ENCODE data around the gene ARHGAP10. TPM values are rescaled to one million over a fixed set of nuclear protein-coding genes. Genes with fewer than 3 reads are reported as not detected.

Gene ARHGAP10
- polyA plus RNA-seq, 3 donors: 9.0 to 33.5 (median 22.7) TPM

DNA sequence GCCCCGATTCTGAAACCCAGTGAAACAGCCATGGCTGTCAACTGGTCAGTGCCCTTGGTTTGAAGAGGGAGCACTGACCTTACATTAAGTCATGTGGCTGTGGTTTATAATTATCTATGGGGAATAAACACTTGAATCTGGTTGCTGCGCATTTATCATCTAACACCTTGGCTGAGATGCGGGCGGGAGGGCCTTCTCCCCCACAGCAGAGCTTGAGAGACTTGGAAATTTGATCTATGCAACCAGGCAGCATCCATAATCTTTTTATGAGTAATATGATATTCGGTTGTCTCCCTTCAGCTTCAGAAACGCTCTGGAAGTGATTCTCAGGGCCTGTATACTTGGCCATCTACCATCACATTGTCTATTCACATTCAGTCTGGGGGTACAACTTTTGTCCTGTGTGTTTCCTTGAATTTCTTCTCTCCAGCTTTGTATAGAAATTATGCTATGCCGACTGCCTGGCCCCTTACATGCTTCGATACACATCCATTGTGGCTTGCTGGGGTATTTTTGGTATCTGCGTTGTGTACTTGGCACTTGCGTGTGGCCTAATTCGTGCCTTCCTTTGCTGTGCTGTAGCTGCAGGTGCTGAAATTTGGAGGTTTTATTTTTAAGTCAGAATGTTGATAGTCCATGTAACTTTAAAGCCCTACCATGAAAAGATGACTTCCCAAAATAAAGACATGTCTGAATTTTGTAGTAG, 321.6 kb downstream of the ARHGAP10 start:
- H3K27ac ChIP-seq (ENCODE audit: low read depth, low read length): no peak overlapping the region
- WGBS, 3 donors: 85 to 89% (median 88%) methylated on average over 11 of the region's 11 CpGs

DNA sequence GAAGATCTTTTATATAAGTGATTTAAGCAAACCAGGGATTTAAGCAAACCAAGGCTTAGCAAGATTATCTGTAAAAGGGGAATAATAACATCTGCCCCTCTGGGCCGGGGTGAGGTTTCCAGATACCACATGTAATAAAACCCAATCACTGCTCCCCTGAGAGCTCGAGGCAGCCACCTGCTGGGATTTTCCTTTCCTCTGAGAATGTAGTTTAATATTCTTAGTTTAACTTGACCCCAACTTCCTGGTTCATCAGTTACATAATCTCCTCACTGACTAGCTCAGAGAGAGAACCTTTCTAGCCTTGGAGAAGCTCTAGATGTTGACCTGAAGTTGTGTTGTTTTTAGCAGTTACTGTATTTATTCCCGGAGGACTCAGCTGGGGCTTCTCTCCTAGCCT, 322.4 kb downstream of the ARHGAP10 start:
- H3K27ac ChIP-seq (ENCODE audit: low read depth, low read length): no peak overlapping the region
- 33 to 49% (median 41%) methylated on average over 3 of the region's 3 CpGs for WGBS, 3 donors

DNA sequence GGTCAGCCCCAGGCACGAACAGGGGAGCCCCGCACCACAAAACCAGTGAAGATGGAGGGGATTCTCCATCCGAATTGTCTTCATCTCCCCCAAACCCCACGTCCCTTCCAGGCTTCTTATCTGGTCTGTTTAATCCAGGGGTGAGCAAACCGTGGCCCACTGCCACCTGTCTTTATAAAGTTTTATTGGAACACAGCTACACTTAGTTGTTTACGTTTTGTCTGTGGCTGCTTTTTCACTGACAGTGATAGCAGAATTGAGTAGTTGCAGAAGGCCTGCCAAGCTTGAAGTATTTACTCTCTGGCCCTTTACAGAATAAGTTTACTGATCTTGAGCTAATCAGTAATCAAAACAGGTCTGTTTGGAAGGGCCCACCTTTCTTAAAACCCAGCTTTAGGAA, 324.0 kb downstream of the ARHGAP10 start:
- H3K27ac ChIP-seq (ENCODE audit: low read depth, low read length): no peak overlapping the region
- 87 to 95% (median 91%) methylated on average over 6 of the region's 6 CpGs for WGBS, 3 donors

DNA sequence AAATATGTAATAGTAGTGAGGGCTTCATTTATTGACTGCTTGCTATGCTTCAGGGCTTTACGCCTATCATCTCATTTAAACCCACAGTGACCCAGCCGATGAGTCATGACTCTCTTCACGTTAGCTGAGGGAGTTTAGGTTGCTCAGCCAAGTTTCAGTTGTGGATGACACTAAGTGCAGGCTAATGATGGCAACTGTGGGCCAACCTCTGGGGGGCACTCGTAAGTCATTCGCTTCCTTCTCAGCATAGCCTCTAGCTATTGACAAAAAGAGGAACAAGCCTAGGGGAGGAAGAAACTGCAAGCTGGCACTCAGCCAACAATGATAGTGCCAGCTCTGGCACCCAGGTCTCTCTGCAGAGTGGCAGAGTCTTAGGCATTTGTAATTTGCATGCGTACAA, 325.0 kb downstream of the ARHGAP10 start:
- WGBS, 3 donors: 45 to 75% (median 54%) methylated on average over 6 of the region's 6 CpGs
- no peak overlapping the region for H3K27ac ChIP-seq (ENCODE audit: low read depth, low read length)

DNA sequence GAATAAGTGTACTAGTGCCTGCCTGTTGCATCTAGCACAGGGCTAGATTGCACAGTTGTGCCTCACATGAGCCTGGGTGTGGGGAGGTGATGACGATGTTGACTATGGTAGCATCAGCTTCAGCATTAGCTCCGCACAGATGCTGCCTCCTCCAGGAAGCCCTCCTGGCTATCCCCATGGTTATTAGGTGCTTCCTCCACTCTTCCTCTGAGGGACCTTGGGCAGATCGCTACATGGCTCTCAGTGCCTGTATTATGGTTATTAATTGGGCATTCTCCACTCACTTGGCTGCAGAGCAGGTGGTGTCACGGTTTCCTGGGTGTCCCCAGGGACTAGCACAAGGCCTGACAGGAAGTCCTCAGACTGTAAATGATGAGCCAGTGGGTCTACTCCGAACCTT, 325.6 kb downstream of the ARHGAP10 start:
- WGBS, 3 donors: 83 to 89% (median 88%) methylated on average over 5 of the region's 5 CpGs
- H3K27ac ChIP-seq (ENCODE audit: low read depth, low read length): no peak overlapping the region

DNA sequence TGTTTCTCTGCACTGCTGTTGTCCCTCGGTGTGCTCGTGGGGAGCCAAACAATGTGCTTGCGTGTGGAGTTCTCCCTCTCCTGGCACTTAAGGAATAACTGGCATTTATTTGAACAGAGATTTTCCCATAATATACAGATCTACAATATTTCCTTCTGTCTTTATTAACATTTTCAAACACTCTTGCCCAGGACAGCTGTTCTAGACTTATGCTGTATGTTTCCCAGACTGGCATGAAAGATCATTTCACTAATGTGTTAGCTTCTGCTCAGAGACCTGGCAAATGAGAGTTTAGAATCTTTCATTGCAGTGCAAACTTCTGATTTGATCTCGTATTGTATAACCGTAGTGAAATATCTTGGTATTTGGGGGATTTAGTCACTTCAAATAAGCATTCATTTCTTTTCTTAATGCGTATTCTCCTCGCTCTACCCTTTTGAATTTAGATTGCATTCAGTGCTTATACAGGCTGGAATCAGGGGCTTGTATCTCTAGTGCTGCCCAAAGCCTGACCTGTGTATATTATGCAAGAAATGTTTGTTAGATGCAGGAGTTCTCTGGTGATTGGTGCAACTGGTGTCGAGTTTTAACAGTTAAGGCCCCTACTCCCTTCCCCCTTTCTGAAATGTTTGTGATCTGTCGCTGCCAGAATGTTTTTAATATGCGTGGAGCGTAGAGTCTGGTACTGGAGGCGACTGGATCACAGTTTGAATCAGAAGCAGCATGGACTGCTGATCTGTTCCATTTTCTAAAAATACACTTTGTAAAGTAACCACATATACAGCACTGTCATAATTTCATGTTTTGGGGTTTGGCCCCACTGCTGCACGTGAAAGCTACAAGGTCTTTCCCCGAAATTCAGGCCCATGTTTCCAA, 326.3 kb downstream of the ARHGAP10 start:
- no peak overlapping the region for H3K27ac ChIP-seq (ENCODE audit: low read depth, low read length)
- 90 to 94% (median 93%) methylated on average over 14 of the region's 14 CpGs for WGBS, 3 donors

DNA sequence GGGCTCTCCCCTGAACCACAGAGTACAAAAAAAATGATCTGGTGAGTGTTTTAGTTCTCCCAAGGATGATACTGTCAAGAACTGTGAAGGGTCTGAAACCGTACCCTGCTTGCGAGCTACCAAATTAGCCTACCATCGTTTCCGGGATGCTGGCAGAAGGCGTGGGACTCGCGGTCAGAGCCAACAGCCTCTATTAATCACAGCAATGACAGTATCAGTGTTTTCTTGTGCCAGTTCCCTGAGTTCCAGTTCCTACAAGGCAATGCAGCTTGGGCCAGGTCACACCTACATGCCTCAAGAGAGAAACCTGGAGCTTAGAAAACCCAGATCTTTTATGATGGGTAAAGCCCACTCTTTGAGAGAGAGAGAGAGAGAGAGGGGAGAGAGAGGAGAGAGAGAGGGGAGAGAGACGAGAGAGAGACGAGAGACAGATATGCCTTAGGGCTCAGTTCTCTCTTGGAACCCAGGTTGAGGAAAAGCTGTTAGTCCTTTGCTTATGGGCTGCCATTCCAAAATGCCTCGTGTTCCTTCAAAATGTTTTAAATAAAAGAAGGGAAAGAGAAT, 327.8 kb downstream of the ARHGAP10 start:
- H3K27ac ChIP-seq (ENCODE audit: low read depth, low read length): no peak overlapping the region
- 39 to 74% (median 72%) methylated on average over 10 of the region's 10 CpGs for WGBS, 3 donors

DNA sequence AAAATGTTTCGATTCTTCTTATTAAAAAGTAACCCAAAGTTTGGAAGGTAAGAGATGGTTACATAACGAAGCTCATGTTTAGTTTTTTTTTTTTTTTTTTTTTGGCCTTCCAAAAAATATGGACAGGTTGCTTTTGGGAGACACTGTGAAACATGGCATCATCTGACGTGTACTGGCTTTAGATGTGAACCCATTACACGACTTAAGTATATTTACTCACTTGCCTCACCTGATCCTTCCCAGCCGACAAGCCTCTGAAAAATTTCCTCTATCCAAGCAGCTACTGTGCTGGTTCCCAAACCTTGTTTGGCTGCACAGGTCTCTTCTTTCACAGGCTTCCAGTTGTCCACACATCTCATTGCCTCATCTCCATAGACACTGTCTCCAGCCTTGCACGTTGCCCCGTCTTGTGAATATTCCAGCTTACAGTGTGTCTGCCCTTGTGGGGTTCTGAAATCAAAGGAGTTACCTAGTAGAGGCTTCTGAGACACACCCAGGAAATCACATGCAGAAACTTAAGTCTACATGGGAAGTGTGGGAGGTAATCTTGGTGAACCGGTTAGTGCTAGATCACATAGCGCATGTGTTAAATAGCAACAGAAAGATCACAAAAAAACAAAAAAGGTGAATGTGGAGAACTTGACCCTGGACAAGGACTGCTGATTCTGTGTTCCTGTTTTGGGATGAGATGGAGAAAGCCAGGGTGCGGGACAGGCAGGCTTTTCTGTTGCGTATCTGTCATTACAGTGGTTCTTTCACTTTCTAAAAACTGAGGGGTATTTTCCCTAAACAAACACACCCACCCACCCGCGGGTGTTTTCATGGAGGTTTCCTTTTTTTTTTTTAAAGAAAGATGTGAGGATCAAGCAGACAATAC, 328.6 kb downstream of the ARHGAP10 start:
- H3K27ac ChIP-seq (ENCODE audit: low read depth, low read length): no peak overlapping the region
- 69 to 82% (median 78%) methylated on average over 13 of the region's 13 CpGs for WGBS, 3 donors

DNA sequence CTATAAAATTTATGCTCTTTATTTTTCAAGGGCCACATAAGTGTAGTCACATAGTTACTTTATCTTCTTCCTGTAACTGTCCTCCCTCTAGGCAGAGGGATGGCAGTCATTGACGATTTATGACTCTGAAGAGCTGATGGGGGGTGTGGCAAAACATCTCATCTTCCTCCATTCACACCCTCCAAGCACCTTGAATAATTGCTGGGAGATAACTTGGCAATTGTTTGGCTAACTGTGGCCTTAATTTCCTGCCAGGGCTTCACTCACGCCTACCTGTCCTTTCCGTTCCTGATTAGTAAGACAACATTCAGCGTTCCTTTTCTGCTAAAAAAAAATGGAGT, 329.2 kb downstream of the ARHGAP10 start:
- 38 to 62% (median 47%) methylated on average over 4 of the region's 4 CpGs for WGBS, 3 donors

DNA sequence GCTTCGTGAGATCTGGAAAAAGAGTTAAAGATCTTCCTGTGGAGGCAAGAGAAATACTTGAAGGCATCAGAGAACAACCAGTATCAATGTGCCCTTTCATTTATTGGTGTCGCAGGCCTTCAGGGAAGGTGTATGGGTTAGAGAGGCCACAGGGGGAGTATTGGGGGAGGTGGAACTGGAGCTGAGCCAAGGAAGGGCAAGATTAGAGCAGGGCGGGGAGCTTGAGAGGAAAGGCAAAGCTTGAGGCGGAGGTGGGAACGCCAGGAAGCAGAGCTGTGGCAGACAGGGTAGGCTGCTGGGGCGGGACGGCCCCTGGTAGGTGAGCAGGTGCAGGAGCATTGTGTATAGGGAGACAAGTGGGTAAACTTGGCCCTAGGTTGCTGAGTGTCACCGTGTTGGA, 329.9 kb downstream of the ARHGAP10 start:
- no peak overlapping the region for H3K27ac ChIP-seq (ENCODE audit: low read depth, low read length)
- WGBS, 3 donors: 61 to 69% (median 65%) methylated on average over 8 of the region's 8 CpGs

More for the DNA sequence above, 329.2 kb downstream of the ARHGAP10 start:
- H3K27ac ChIP-seq (ENCODE audit: low read depth, low read length): no peak overlapping the region

DNA sequence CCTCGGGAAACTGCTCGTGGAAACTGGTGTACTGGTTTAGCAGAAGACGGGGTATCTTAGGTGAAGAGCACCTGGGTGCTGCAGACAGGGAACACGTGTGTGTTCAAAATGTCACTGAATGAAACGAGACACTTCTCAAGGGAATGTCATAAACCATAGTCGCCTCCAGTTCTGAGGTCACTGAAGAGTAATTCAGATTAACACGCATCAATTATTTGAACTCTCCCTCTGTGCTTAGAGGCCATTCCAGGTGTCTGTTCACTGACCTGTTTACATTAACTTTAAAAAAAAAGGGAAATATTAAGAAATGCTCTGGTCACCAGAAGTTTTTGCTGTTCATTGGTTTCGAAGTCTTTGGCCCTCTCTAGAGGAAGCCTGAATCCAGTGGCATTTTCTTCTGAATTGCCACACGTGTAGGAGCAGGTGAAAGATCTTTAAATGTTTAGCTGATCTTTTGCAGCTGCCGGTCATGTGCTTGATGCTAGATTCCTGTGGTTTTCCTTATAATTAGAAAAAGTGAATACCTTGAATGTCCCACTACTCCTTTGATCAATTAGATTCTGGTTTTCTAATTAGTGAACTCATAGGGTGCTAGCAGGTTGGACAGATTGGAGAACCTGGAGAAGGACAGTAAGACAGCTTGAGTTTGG, 330.5 kb downstream of the ARHGAP10 start:
- 90% methylated on average over 10 of the region's 10 CpGs for WGBS, 3 donors
- H3K27ac ChIP-seq (ENCODE audit: low read depth, low read length): no peak overlapping the region

DNA sequence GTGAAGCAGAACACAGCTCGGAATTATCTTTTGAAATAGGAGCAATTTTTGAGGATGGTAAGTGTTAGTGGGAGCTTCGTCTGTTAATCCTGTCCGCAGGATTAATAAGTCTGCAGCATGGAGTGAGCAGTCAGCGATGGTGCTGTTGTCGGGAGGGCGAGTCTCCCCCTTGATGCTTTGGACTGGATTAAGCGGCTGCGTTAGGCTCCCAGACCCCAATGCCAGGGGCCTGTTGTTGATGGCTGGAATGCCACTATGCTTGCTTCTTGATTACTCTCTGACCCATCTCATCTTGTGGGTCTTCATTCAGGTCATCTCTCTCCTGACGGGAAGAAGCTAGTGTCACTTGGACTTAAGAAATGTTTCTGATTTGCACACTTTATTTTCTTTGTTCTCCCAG, 332.6 kb downstream of the ARHGAP10 start:
- WGBS, 3 donors: 93 to 97% (median 96%) methylated on average over 9 of the region's 9 CpGs
- no peak overlapping the region for H3K27ac ChIP-seq (ENCODE audit: low read depth, low read length)

DNA sequence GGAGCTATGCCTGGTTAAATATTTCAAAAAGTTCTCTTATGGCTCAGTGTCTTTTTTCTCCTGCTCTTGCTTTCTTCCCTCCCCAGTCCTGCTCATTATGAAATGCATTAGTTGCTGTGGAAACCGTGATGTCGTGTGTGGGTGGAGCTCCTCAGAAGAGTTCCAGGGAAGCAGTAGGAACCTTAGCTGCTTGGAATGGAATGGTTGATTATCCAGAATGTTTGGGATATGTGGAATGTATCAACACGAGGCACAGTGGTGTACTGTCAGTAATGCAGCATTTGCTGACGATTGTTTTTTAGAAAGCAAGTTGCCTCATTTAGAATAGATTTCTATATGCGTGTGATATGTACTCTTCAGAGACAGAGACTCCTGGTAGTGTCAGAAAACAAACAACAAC, 333.2 kb downstream of the ARHGAP10 start:
- no peak overlapping the region for H3K27ac ChIP-seq (ENCODE audit: low read depth, low read length)
- WGBS, 3 donors: 50 to 69% (median 61%) methylated on average over 5 of the region's 5 CpGs

DNA sequence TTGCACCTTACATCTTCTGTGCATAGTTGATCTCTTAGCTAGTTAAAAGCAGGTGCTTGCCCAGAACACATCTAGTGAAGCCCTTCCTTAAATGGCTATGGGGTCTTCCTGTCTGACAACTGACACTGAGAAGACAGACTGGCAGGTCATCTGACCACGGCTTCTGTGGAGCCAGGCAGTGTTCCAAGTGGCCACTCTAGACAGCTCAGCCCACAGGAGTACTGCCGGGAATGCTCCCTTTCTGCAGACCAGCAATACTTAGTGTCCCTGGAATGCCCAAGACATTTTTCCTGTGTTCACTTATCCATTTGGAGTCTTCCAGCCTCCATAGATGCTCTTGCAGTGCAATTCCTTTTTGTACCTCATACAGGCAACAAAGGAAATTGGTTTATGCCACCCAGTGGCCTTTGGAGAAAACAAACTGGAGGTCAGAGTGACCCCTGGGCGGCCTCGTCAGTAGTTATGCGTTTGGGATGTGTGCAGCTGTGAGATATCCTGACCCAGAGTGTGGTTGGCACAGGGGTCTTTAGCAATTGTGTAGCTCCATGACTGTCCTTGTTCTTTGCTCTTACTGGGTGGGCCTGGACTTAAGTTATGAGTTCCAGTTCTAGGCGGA, 335.5 kb downstream of the ARHGAP10 start:
- H3K27ac ChIP-seq (ENCODE audit: low read depth, low read length): no peak overlapping the region
- WGBS, 3 donors: 72 to 89% (median 83%) methylated on average over 6 of the region's 6 CpGs

DNA sequence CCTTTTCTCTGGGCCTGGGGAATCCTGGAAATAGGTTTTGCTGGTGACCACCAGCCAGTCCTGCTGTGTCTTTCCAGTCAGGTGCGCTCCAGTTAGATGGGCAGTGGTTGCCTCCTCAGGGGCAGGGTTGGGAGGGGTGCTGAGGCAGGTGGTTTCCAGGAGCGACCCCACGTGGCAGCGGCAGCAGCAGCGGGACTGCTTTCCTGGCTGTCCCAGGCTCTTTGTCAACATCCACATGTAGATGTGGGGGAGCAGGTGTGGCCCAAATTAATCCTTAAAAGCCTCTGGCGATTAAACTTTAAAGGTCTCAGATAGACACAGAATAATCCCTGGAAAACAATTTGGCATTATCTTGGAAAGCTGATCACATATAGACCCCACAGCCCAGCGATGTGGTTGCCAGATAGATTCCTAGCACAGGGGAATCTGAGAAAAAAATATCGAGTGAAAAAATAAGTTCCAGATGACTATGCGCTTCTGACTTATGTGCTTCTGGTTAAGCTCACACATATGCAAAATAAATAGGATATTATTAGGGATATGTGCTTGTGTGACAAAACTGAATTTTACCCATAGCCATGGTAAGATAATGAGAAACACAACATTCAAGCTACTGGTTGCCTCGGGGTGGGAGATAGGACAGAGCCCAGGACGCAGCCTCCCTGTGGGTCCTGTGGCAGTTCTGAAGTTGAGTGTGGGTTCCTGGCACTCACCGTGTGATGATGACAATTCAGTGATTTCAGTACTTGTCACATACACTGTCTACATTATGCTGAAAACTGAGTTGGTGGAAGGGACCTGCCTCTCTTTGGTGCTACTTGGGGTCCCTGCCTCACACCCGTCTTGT, 336.4 kb downstream of the ARHGAP10 start:
- 78 to 87% (median 82%) methylated on average over 13 of the region's 13 CpGs for WGBS, 3 donors
- H3K27ac ChIP-seq (ENCODE audit: low read depth, low read length): no peak overlapping the region

DNA sequence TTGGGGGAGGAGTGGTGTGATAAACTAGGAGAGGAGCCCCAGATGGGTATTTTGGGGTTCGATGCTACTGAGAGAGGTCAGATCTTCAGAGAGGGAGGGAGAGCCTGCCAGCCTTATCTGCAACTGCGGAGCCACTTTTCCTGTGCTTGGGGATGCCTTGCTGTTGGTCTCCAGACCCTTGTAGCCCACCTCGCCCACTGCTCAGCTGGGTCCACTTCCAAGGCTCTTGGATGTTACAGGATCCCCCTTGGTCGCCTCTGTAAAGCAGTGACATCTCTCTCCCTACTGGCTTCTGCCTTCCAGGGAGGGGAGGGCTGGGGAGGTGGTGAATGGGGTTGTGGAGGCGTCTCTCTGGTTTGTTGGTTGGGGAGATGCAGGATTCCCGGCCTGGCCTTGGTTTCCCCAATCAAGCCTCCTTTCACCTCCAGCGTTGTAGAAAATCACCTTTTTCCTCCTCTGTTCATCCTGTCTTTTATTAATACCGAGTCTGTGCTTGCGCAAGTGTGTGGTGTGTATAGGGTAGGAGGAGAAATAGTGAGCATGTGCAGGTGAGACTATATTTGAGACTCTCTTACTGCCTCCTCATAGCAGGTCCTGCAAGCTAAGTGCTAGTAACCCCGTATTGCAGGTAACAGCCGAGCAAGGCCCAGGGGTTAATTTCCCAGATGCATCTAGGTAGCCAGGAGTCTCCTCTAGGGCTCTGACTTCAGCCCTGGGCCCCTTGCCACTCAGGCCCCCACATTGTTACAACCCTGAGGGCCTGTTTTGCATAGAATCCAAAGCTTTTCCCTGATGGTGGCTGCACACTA, 337.4 kb downstream of the ARHGAP10 start:
- 87 to 93% (median 88%) methylated on average over 11 of the region's 11 CpGs for WGBS, 3 donors
- no peak overlapping the region for H3K27ac ChIP-seq (ENCODE audit: low read depth, low read length)
